Keratinocyte (primary cell): Measurements from ENCODE around the gene ARHGAP15. TPM values are rescaled to one million over a fixed set of nuclear protein-coding genes. Genes with fewer than 3 reads are reported as not detected.

Experiments
- DNase-seq: peaks from one replicate; pipeline ENCODE4 v3.0.0-alpha.2; 2011; ENCODE audit warnings: low read depth, missing footprints, low spot score
- FAIRE-seq: peaks from 2 replicates; lab custom pipeline; 2011; peaks lifted over from hg19 to GRCh38; lab: Jason Lieb, UNC
- H2AFZ ChIP-seq: 2 replicates; pipeline ENCODE4 v1.6.0; 2012; ENCODE audit warnings: low read length, control low read depth, inconsistent platforms; ENCODE audit not compliant: control insufficient read depth
- H3K27ac ChIP-seq: 2 replicates; pipeline ENCODE4 v1.5.1; 2011; ENCODE audit warnings: low read length; ENCODE audit not compliant: control insufficient read depth, insufficient read depth
- H3K27me3 ChIP-seq: 3 replicates; pipeline ENCODE4 v1.6.0; 2011; ENCODE audit warnings: low read length; ENCODE audit not compliant: control insufficient read depth, insufficient read depth; ENCODE audit errors: extremely low read depth
- H3K36me3 ChIP-seq, 2 experiments: 2 replicates in 1 of 2; 3 replicates in 1 of 2; pipeline ENCODE4 v1.5.1; 2011; ENCODE audit warnings: low read length in 2 of 2, mild to moderate bottlenecking in 1 of 2; ENCODE audit not compliant: control insufficient read depth in 2 of 2, insufficient read depth in 2 of 2; ENCODE audit errors: extremely low read depth in 1 of 2
- H3K4me1 ChIP-seq: 3 replicates; pipeline ENCODE4 v1.5.1; 2011; ENCODE audit warnings: low read length; ENCODE audit not compliant: control insufficient read depth, insufficient read depth; ENCODE audit errors: extremely low read depth
- H3K4me2 ChIP-seq: 3 replicates; pipeline ENCODE4 v1.6.0; 2011; ENCODE audit warnings: low read depth, low read length; ENCODE audit not compliant: control insufficient read depth, insufficient read depth; ENCODE audit errors: extremely low read depth
- H3K4me3 ChIP-seq, 3 experiments: fragments of 200-600 bp in 1 of 3; sonication (generic) in 1 of 3; 2 replicates in 2 of 3; 3 replicates in 1 of 3; pipeline ENCODE4 v1.5.1; 2011 to 2016; ENCODE audit warnings: low read length in 3 of 3, mild to moderate bottlenecking in 3 of 3, control low read depth in 2 of 3, inconsistent platforms in 1 of 3, low read depth in 1 of 3, mixed read lengths in 1 of 3, mixed run types in 1 of 3, moderate library complexity in 1 of 3; ENCODE audit not compliant: control insufficient read depth in 2 of 3, insufficient read depth in 2 of 3; ENCODE audit errors: extremely low read depth in 1 of 3
- H3K79me2 ChIP-seq: 2 replicates; pipeline ENCODE4 v1.6.0; 2012; ENCODE audit warnings: low read length; ENCODE audit not compliant: control insufficient read depth, insufficient read depth
- H3K9ac ChIP-seq: 3 replicates; pipeline ENCODE4 v1.6.0; 2011; ENCODE audit warnings: low read length; ENCODE audit not compliant: control insufficient read depth, insufficient read depth; ENCODE audit errors: extremely low read depth
- H3K9me1 ChIP-seq: 3 replicates; pipeline ENCODE4 v1.6.0; 2011; ENCODE audit warnings: low read length; ENCODE audit not compliant: control insufficient read depth, insufficient read depth; ENCODE audit errors: extremely low read depth
- H3K9me3 ChIP-seq: 2 replicates; pipeline ENCODE4 v1.5.1; 2012; ENCODE audit warnings: low read depth, low read length; ENCODE audit not compliant: control insufficient read depth
- H4K20me1 ChIP-seq: 3 replicates; pipeline ENCODE4 v1.6.0; 2011; ENCODE audit warnings: low read length; ENCODE audit not compliant: control insufficient read depth, insufficient read depth; ENCODE audit errors: extremely low read depth
- EZH2 ChIP-seq: IDR thresholded peaks from one replicate; pipeline ENCODE4 v1.6.1; 2012; ENCODE audit warnings: inconsistent platforms, mild to moderate bottlenecking, low read length, moderate library complexity
- dilution Hi-C: fragments of 300-500 bp; cut with MboI; formaldehyde crosslinking; loops from one replicate; pipeline ENCODE4 v1.7.0; 2020; ENCODE audit warnings: low sequenced_read_pairs; ENCODE audit not compliant: extremely low pct_ligation_motif_present
- polyA plus RNA-seq, 5 experiments: library from polyadenylated mRNA; depleted of rRNA in 3 of 5; stranded (reverse) in 3 of 5; stranded (forward) in 1 of 5; unstranded in 1 of 5; fragments of >200 nt; gene quantifications; 1 replicate in 1 of 5; 2 replicates in 3 of 5; 3 replicates in 1 of 5; pipeline versions ENCODE4 v1.2.1 to v1.2.3, GENCODE V29; 2011 to 2012; ENCODE audit warnings: missing spikeins in 2 of 5, low read depth in 1 of 5, low replicate concordance in 1 of 5
- TF ChIP-seq, protein P1 (sequence below), 3 experiments: IDR thresholded peaks in 1 of 3; conservative IDR thresholded peaks in 1 of 3; optimal IDR thresholded peaks in 1 of 3; 2 replicates in 2 of 3; 3 replicates in 1 of 3; pipeline versions ENCODE3 to v1.5.1; 2011; ENCODE audit warnings: low read length in 3 of 3, mild to moderate bottlenecking in 3 of 3, moderate library complexity in 2 of 3, control low read depth in 1 of 3, inconsistent platforms in 1 of 3; ENCODE audit not compliant: insufficient read depth in 2 of 3; ENCODE audit errors: extremely low read depth in 1 of 3

ARHGAP15 gene
- polyA plus RNA-seq, 1 donor (not counting 4 experiments of a cell fraction or from before 2014, with no cell fraction given) = not detected

- Histone ChIP-seq H3K9me1 (no peaks in the 10 kb centered on the region), H3K36me3 (no peaks in the 10 kb centered on the region), H3K4me2 (no peak overlapping the region), H3K27ac (no peak overlapping the region), H3K4me1 (no peaks in the 10 kb centered on the region), H2AFZ (no peak overlapping the region), H3K4me3 (no peak overlapping the region), H4K20me1 (no peaks in the 10 kb centered on the region), H3K79me2 (no peaks in the 10 kb centered on the region), H3K9ac (no peak overlapping the region), H3K27me3 (no peaks in the 10 kb centered on the region), H3K9me3 (no peaks in the 10 kb centered on the region)
- TF ChIP-seq EZH2 = no peak
- TF ChIP-seq, protein P1, sequence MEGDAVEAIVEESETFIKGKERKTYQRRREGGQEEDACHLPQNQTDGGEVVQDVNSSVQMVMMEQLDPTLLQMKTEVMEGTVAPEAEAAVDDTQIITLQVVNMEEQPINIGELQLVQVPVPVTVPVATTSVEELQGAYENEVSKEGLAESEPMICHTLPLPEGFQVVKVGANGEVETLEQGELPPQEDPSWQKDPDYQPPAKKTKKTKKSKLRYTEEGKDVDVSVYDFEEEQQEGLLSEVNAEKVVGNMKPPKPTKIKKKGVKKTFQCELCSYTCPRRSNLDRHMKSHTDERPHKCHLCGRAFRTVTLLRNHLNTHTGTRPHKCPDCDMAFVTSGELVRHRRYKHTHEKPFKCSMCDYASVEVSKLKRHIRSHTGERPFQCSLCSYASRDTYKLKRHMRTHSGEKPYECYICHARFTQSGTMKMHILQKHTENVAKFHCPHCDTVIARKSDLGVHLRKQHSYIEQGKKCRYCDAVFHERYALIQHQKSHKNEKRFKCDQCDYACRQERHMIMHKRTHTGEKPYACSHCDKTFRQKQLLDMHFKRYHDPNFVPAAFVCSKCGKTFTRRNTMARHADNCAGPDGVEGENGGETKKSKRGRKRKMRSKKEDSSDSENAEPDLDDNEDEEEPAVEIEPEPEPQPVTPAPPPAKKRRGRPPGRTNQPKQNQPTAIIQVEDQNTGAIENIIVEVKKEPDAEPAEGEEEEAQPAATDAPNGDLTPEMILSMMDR (optimal IDR thresholded peaks at IDR 0.05 in 1 of 3, IDR thresholded peaks at IDR 0.05 in 1 of 3, conservative IDR thresholded peaks at IDR 0.05 in 1 of 3; ENCODE audit: extremely low read depth in 1 of 3, insufficient read depth in 2 of 3, low read length in 3 of 3) = no peak
- DNase-seq (no peak), FAIRE-seq (no peak)
- dilution Hi-C loops = no loop called here
Observed at GRCh38 chr2:143433840-143434239, 304.6 kb downstream of the ARHGAP15 start.

- H3K4me2 ChIP-seq = no peak overlapping the region
- H2AFZ ChIP-seq = no peak overlapping the region
- dilution Hi-C loops = no loop called here
- no peaks in the 10 kb centered on the region for H3K27me3 ChIP-seq
- FAIRE-seq (no peak), DNase-seq (no peak)
- no peaks in the 10 kb centered on the region for H4K20me1 ChIP-seq
- H3K4me3 ChIP-seq = no peak overlapping the region
- no peaks in the 10 kb centered on the region for H3K36me3 ChIP-seq
- H3K79me2 ChIP-seq = no peaks in the 10 kb centered on the region
- H3K9ac ChIP-seq = no peak overlapping the region
- H3K9me3 ChIP-seq = no peaks in the 10 kb centered on the region
- H3K4me1 ChIP-seq = no peaks in the 10 kb centered on the region
- H3K9me1 ChIP-seq = no peaks in the 10 kb centered on the region
- H3K27ac ChIP-seq = no peak overlapping the region
- TF ChIP-seq, protein P1 (optimal IDR thresholded peaks at IDR 0.05 in 1 of 3, IDR thresholded peaks at IDR 0.05 in 1 of 3, conservative IDR thresholded peaks at IDR 0.05 in 1 of 3; ENCODE audit: extremely low read depth in 1 of 3, insufficient read depth in 2 of 3, low read length in 3 of 3) = no peak
- TF ChIP-seq EZH2 = no peak
Observed at GRCh38 chr2:143434445-143434844, 305.2 kb downstream of the ARHGAP15 start.
